T-helper 9 cell (primary cell): ENCODE data around the gene FAM168A.

Source experiments
- DNase-seq: peaks from one replicate; pipeline ENCODE4 v3.0.0-alpha.2; 2020

Gene FAM168A

DNA sequence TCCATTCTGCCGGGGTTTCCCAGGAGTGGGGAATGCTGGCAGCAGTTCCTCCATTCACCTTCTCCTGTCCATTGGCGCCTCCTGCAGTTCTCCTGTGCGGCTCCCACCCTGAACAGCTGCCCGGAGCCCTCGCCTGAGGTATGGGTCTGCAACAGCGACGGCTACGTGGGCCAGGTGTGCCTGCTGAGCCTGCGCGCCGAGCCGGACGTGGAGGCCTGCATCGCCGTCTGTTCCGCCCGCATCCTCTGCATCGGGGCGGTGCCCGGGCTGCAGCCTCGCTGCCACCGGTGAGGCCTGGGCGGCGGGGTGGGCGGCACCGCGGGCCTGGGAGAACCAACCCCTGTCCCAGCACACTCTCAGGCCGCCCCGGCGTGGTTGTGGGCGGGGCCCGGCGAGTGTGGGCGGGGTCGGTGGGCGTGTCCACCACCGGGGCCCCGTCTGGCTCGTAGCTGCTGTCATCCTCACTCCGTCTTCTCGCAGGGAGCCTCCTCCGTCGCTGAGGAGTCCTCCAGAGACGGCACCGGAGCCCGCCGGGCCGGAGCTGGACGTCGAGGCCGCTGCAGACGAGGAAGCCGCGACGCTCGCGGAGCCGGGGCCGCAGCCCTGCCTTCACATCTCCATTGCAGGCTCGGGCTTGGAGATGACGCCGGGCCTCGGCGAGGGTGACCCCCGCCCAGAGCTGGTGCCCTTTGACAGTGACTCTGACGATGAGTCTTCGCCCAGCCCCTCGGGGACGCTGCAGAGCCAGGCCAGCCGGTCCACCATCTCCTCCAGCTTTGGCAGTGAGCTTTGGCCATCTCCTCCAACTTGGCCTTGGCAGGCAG, 235.7 kb downstream of the FAM168A start:
- no peak for DNase-seq

DNA sequence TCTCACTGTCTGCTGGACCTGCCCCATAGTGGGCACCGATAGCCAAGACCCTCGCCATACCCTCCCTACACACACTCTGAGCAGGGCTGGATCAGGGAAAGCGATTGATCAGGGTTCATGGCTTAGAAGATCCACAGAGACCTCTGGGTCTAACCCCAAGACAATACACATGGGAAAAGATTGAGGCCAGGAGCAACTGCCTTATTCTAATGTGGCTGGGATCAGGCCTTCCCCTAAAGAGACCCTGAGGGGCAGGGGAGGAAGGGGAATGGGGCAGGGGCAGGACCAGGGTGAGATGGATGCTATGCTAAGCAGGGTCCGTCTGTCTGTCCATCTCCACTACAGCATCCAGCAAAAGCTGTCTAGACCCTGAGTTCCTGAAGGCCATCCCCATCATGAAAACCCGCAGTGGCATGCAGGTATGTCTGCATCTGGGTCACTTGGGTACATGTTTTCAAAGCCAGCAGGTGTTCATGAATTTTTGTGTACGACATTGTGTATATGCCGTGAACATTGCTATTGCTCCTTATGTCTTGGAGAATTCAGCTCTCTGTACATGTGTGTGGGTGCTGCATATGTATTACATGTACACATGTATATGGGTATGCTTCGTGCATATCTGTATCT, 237.1 kb downstream of the FAM168A start:
- DNase-seq = no peak

DNA sequence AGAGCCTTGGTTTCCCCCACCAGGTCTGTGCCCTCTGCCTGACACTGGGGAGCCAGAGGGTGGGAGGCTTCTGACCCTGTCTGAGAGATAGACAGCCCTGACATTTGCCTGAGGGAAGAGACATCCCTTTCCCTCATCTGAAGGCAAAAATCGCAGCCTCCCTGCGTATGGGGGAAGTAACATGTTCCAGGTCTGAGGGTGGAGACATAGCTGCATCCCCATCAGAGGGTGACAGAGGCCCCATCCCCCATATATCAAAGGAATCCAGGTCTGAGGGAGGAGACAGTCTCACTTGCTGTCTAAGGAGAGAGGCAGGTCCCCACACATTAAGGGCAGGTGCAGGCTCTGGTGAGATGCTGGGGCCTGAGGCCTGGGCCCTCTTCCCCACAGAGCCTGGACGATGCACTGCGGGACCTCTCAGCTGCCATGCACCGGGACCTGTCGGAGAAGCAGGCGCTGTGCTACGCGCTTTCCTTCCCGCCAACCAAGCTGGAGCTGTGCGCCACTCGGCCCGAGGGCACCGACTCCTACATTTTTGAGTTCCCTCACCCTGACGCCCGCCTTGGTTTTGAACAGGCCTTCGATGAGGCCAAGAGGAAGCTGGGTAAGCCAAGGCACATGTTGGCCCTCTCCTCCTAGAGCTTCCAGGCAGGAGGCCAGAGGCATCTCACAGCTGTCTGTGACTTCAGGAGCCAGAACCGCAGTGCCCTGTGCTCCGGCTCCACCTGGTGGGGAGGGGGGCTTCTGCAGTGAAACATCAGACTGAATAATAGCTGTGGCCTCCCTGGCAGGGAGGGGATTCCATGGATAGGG, 237.8 kb downstream of the FAM168A start:
- no peak for DNase-seq

DNA sequence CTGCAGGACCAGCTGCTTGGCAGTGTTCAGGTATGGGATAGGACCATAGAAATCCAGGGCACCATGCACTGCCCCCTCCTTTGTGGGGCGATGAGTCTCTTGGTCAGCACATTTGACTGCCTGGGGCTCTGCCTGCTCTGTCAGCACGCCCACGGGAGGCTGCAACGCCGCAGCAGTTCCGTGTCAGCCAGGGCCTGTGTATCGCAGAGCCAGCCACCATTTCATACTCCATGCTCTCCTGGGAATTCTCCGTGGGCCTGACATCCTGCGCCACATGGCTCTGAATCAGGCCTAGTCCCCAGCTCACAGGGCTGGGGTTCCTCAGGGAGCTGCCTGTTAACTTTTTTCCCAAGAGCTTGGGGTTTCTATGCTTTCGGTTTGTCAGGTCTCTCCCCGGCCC, 238.6 kb downstream of the FAM168A start:
- no peak for DNase-seq

DNA sequence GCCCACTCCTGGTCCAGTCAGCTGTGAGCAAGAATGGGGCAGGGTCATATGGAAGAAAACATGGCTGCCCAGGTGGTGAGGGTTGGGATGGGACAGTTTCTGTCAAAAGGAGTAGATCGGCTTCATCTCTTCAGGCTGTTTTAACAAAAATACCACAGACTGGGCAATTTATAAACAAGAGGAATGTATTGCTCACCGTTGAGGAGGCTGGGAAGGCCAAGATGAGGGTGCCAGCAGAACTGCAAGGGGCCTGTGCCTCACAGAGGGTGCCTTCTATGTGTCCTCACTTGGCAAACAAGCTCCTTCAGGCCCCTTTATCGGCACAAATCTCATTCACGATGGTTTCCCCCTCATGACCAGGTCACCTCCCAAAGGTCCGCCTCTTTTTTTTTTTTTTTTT, 239.8 kb downstream of the FAM168A start:
- DNase-seq = no peak

DNA sequence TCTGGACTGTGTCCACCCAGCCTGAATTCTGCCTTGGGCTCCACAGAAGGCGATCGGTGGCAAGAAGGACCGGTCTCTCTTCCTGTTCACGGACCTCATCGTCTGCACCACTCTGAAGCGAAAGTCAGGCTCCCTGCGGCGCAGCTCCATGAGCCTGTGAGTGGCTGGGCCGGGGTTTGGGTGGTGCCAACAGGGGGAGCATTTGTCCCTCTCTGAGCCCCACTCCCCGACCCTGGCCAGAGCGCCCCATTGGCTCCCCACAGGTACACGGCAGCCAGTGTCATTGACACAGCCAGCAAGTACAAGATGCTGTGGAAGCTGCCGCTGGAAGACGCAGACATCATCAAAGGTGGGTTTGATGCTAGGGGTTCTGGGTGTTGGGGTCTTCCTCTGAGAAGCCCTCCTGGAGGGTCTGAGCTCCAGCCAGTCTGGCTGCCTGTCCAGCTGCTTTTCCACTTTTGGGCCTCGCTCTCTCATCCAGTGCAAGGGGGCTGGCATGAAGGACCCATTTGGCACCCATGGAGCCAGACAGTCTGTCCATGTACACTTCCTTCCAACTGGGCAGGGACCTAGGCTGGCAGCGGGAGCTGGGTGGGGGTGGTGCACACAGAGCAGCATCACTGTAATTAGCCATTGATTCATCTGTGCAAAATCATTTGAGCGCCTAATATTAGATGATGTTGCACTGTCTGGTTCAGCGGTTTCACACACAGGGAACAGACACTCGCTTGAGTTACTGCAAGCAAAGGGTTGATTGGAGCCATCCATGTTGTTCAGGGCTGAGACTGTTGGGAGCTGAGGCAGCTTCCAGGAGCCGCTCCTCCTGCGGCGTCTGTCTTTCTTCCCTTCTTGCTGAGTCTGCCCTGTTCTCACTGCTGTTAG, 240.7 kb downstream of the FAM168A start:
- no peak for DNase-seq

DNA sequence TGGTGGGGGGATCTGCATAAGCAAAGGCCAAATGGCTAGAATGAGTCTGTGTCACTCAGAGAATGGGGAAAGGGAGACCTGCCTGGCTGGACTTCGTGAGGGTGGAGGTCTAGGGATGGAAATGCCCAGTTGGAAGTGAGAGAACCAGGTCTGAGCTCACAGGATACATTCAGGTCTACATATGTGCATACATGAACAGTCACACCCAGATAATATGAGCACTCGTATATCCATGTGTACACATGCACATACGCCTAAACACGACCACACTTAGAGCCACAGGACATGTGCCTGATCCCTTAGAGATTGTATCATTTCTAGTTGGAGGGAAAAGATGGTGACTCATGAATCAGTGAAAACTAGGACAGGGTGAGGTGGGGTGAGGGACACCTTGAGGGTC, 242.8 kb downstream of the FAM168A start:
- no peak for DNase-seq

DNA sequence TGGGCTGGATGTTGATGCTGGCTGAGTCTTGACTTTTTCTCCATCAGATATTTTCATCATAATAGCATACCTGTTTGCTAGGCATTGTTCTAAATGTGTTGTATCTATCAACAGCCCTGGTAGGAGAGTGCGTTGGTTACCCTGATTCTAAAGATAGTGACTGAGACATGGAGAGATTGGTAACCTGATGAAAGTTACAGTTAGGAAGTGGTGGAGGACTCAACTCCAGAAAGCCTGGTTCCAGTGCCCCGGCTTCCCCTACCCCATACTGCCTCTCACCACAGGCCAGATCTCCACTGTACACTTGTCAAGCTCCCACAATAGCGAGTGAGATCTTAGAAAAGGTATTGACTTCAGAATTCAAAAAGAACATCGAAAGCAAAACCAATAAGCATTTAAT, 244.5 kb downstream of the FAM168A start:
- no peak for DNase-seq

DNA sequence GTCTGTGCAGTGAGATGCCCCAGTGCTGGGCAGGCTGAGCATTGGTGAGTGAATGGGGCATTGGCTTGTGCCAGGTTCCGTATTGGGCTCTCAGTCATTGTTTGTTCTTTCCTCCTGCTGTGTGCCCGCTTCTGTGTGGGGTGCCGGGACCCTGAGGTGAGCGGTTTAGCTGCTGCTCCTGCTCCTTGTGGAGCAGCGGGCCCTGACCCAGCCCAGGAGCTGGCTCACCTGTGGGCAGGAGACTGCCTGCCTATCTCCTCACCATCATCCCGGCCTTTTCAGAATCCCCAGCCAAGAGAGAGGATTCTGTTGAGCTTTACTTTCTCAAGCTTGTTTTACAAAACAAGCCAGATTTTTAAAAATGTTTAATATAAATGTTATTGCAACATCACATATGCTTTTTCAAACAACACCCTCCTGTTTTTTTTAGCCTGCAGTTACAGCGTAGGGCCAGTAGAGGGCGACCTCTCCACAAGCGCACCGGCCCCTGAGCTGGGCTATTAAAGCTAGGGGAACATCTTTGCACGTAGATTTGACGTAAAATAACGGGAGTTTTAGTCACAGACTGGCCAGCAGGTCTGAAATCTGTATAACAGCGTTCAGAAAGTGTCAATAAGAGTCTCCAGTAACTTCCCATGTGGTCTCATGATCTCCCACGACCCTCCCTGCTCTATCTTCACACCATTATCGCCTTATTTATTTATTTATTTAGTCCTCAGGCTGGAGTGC, 246.8 kb downstream of the FAM168A start:
- peak; percentile 37 for DNase-seq
